ENCODE results near the gene DHX36.

DHX36 gene

GRCh38 chr3:154244644-154245043, 79.6 kb downstream of the DHX36 start:
- Histone ChIP-seq H2BK120ac (ENCODE audit: insufficient read depth, low read length, poor library complexity) (no peak overlapping the region), H4K91ac (ENCODE audit: low read depth, low read length) (no peak overlapping the region), H4K12ac (ENCODE audit: low read depth, low read length) (no peak overlapping the region), H2BK5ac (ENCODE audit: low read depth, low read length, poor library complexity) (no peak overlapping the region), H3K4me2 (ENCODE audit: low read length) (no peak overlapping the region), H4K8ac (ENCODE audit: low read depth, low read length) (no peak overlapping the region), H3K27ac (ENCODE audit: low read depth, low read length) (no peak overlapping the region), H3K4ac (ENCODE audit: low read depth, low read length) (no peak overlapping the region), H3K36me3 (ENCODE audit: control insufficient read depth in 1 of 2, insufficient read depth in 2 of 2, low read length in 2 of 2) (peaks cover 0 to 2% of the 10 kb centered on the region in 2 experiments), H2AK5ac (ENCODE audit: low read length) (no peak overlapping the region), H3K79me2 (ENCODE audit: control insufficient read depth, insufficient read depth, low read length, poor library complexity) (no peaks in the 10 kb centered on the region), H3K79me1 (ENCODE audit: low read length) (peaks cover 3% of the 10 kb centered on the region), H3K23ac (ENCODE audit: low read length) (no peak overlapping the region), H3K4me3 (ENCODE audit: low read depth, low read length) (no peak overlapping the region), H3K4me1 (ENCODE audit: control insufficient read depth in 1 of 2, insufficient read depth in 2 of 2, low read length in 2 of 2) (peaks cover 6 to 11% of the 10 kb centered on the region in 2 experiments), H3K14ac (ENCODE audit: low read length) (no peak overlapping the region), H3K9me3 (ENCODE audit: insufficient read depth, low read depth, low read length) (no peaks in the 10 kb centered on the region), H2BK12ac (ENCODE audit: low read length) (no peak overlapping the region), H3K18ac (ENCODE audit: low read length) (no peak overlapping the region), H2AFZ (ENCODE audit: insufficient read depth, low read length, poor library complexity) (no peak overlapping the region), H3K9ac (ENCODE audit: low read length) (no peak overlapping the region), H3K27me3 (ENCODE audit: insufficient read depth, low read length) (no peaks in the 10 kb centered on the region)
- DNase-seq, result no peak
- WGBS (ENCODE audit: extremely low coverage, insufficient coverage, insufficient read length), result no CpG with 5 or more reads among the region's 2 CpGs

- H2AK5ac ChIP-seq (ENCODE audit: low read length), result no peak overlapping the region
- H3K14ac ChIP-seq (ENCODE audit: low read length), result no peak overlapping the region
- no peaks in the 10 kb centered on the region for H3K9me3 ChIP-seq (ENCODE audit: insufficient read depth, low read depth, low read length)
- no peak overlapping the region for H3K4me3 ChIP-seq (ENCODE audit: low read depth, low read length)
- H2AFZ ChIP-seq (ENCODE audit: insufficient read depth, low read length, poor library complexity), result no peak overlapping the region
- no peaks in the 10 kb centered on the region for H3K27me3 ChIP-seq (ENCODE audit: insufficient read depth, low read length)
- H3K4me2 ChIP-seq (ENCODE audit: low read length), result no peak overlapping the region
- H2BK120ac ChIP-seq (ENCODE audit: insufficient read depth, low read length, poor library complexity), result no peak overlapping the region
- no peak overlapping the region for H4K8ac ChIP-seq (ENCODE audit: low read depth, low read length)
- H3K4ac ChIP-seq (ENCODE audit: low read depth, low read length), result no peak overlapping the region
- no peak overlapping the region for H3K18ac ChIP-seq (ENCODE audit: low read length)
- no peaks in the 10 kb centered on the region for H3K36me3 ChIP-seq (ENCODE audit: control insufficient read depth in 1 of 2, insufficient read depth in 2 of 2, low read length in 2 of 2)
- H4K91ac ChIP-seq (ENCODE audit: low read depth, low read length), result no peak overlapping the region
- no peak for DNase-seq
- H3K4me1 ChIP-seq (ENCODE audit: control insufficient read depth in 1 of 2, insufficient read depth in 2 of 2, low read length in 2 of 2), result peaks cover 6 to 11% of the 10 kb centered on the region in 2 experiments
- H3K23ac ChIP-seq (ENCODE audit: low read length), result no peak overlapping the region
- no peak overlapping the region for H2BK5ac ChIP-seq (ENCODE audit: low read depth, low read length, poor library complexity)
- H3K27ac ChIP-seq (ENCODE audit: low read depth, low read length), result no peak overlapping the region
- H3K79me2 ChIP-seq (ENCODE audit: control insufficient read depth, insufficient read depth, low read length, poor library complexity), result no peaks in the 10 kb centered on the region
- H3K79me1 ChIP-seq (ENCODE audit: low read length), result peaks cover 3% of the 10 kb centered on the region
- WGBS (ENCODE audit: extremely low coverage, insufficient coverage, insufficient read length), result no CpG with 5 or more reads among the region's 2 CpGs
- H2BK12ac ChIP-seq (ENCODE audit: low read length), result no peak overlapping the region
- no peak overlapping the region for H3K9ac ChIP-seq (ENCODE audit: low read length)
- H4K12ac ChIP-seq (ENCODE audit: low read depth, low read length), result no peak overlapping the region
These were observed 80.9 kb downstream of the DHX36 start for GRCh38 chr3:154243353-154243752.

GRCh38 chr3:154242766-154243165, 81.5 kb downstream of the DHX36 start:
- H3K79me2 ChIP-seq (ENCODE audit: control insufficient read depth, insufficient read depth, low read length, poor library complexity), result no peaks in the 10 kb centered on the region
- H3K4me3 ChIP-seq (ENCODE audit: low read depth, low read length), result no peak overlapping the region
- no peak overlapping the region for H3K4me2 ChIP-seq (ENCODE audit: low read length)
- H3K4me1 ChIP-seq (ENCODE audit: control insufficient read depth in 1 of 2, insufficient read depth in 2 of 2, low read length in 2 of 2), result peaks cover 6 to 11% of the 10 kb centered on the region in 2 experiments
- no peak overlapping the region for H3K9ac ChIP-seq (ENCODE audit: low read length)
- no peak overlapping the region for H2BK5ac ChIP-seq (ENCODE audit: low read depth, low read length, poor library complexity)
- no peaks in the 10 kb centered on the region for H3K27me3 ChIP-seq (ENCODE audit: insufficient read depth, low read length)
- H3K27ac ChIP-seq (ENCODE audit: low read depth, low read length), result no peak overlapping the region
- H3K79me1 ChIP-seq (ENCODE audit: low read length), result peaks cover 3% of the 10 kb centered on the region
- no peak overlapping the region for H3K23ac ChIP-seq (ENCODE audit: low read length)
- no peak overlapping the region for H3K18ac ChIP-seq (ENCODE audit: low read length)
- H4K12ac ChIP-seq (ENCODE audit: low read depth, low read length), result no peak overlapping the region
- no CpG with 5 or more reads among the region's 4 CpGs for WGBS (ENCODE audit: extremely low coverage, insufficient coverage, insufficient read length)
- H3K14ac ChIP-seq (ENCODE audit: low read length), result no peak overlapping the region
- H4K8ac ChIP-seq (ENCODE audit: low read depth, low read length), result no peak overlapping the region
- no peak overlapping the region for H2BK120ac ChIP-seq (ENCODE audit: insufficient read depth, low read length, poor library complexity)
- H3K36me3 ChIP-seq (ENCODE audit: control insufficient read depth in 1 of 2, insufficient read depth in 2 of 2, low read length in 2 of 2), result no peaks in the 10 kb centered on the region
- H3K4ac ChIP-seq (ENCODE audit: low read depth, low read length), result no peak overlapping the region
- DNase-seq, result peak in 1 of 2 donors; percentile 17
- no peak overlapping the region for H4K91ac ChIP-seq (ENCODE audit: low read depth, low read length)
- H2AK5ac ChIP-seq (ENCODE audit: low read length), result no peak overlapping the region
- no peaks in the 10 kb centered on the region for H3K9me3 ChIP-seq (ENCODE audit: insufficient read depth, low read depth, low read length)
- no peak overlapping the region for H2AFZ ChIP-seq (ENCODE audit: insufficient read depth, low read length, poor library complexity)
- no peak overlapping the region for H2BK12ac ChIP-seq (ENCODE audit: low read length)

GRCh38 chr3:154241496-154241895, 82.8 kb downstream of the DHX36 start:
- Histone ChIP-seq H2BK12ac (ENCODE audit: low read length) (no peak overlapping the region), H4K91ac (ENCODE audit: low read depth, low read length) (no peak overlapping the region), H3K36me3 (ENCODE audit: control insufficient read depth in 1 of 2, insufficient read depth in 2 of 2, low read length in 2 of 2) (no peaks in the 10 kb centered on the region), H3K9ac (ENCODE audit: low read length) (no peak overlapping the region), H3K9me3 (ENCODE audit: insufficient read depth, low read depth, low read length) (no peaks in the 10 kb centered on the region), H3K23ac (ENCODE audit: low read length) (no peak overlapping the region), H3K4me2 (ENCODE audit: low read length) (no peak overlapping the region), H4K12ac (ENCODE audit: low read depth, low read length) (no peak overlapping the region), H2AFZ (ENCODE audit: insufficient read depth, low read length, poor library complexity) (no peak overlapping the region), H3K18ac (ENCODE audit: low read length) (no peak overlapping the region), H3K27me3 (ENCODE audit: insufficient read depth, low read length) (no peaks in the 10 kb centered on the region), H3K79me1 (ENCODE audit: low read length) (peaks cover 4% of the 10 kb centered on the region), H3K14ac (ENCODE audit: low read length) (no peak overlapping the region), H2BK5ac (ENCODE audit: low read depth, low read length, poor library complexity) (no peak overlapping the region), H3K4me1 (ENCODE audit: control insufficient read depth in 1 of 2, insufficient read depth in 2 of 2, low read length in 2 of 2) (peaks cover 6 to 11% of the 10 kb centered on the region in 2 experiments), H2AK5ac (ENCODE audit: low read length) (no peak overlapping the region), H3K27ac (ENCODE audit: low read depth, low read length) (no peak overlapping the region), H3K79me2 (ENCODE audit: control insufficient read depth, insufficient read depth, low read length, poor library complexity) (no peaks in the 10 kb centered on the region), H3K4me3 (ENCODE audit: low read depth, low read length) (no peak overlapping the region), H3K4ac (ENCODE audit: low read depth, low read length) (no peak overlapping the region), H4K8ac (ENCODE audit: low read depth, low read length) (no peak overlapping the region), H2BK120ac (ENCODE audit: insufficient read depth, low read length, poor library complexity) (no peak overlapping the region)
- no CpG with 5 or more reads among the region's 5 CpGs for WGBS (ENCODE audit: extremely low coverage, insufficient coverage, insufficient read length)
- peak; percentile 43 to 73 for DNase-seq

Measured in trophoblast cell (in vitro differentiated cells and primary cell).